Measurements from ENCODE around the gene ATG5.
"Not testable (repeated sequence)": the region's sequence is repeated elsewhere in the genome, so short reads cannot be mapped to it uniquely, and the experiment has no call there.

ATG5 gene

GRCh38 chr6:106273087-106273486 lies 52.5 kb downstream of the ATG5 start:
- no peak for TF ChIP-seq EZH2phosphoT487 (IDR thresholded peaks at IDR 0.05; ENCODE audit: borderline replicate concordance)
- TF ChIP-seq CTCF (conservative IDR thresholded peaks at IDR 0.05; ENCODE audit: low read length): peak; percentile 37; the same call in 1 of the 2 replicates
- H3K4me1 ChIP-seq (ENCODE audit: insufficient read depth, low read length, poor library complexity, severe bottlenecking): peaks cover 5% of the 10 kb centered on the region
- no peaks in the 10 kb centered on the region for H3K9me2 ChIP-seq (replicated peaks; ENCODE audit: low read depth, low read length)
- peaks cover 5% of the 10 kb centered on the region for H3K36me3 ChIP-seq (ENCODE audit: insufficient read depth, low read length)
- H3K9me3 ChIP-seq (ENCODE audit: insufficient read depth, low read depth, low read length): no peaks in the 10 kb centered on the region
- H3K4me3 ChIP-seq (ENCODE audit: low read length, poor library complexity, severe bottlenecking): no peak overlapping the region
- peaks cover 13% of the 10 kb centered on the region for H4K20me1 ChIP-seq (ENCODE audit: insufficient read depth, low read length, poor library complexity, severe bottlenecking)
- H3F3A ChIP-seq (ENCODE audit: low read depth): no peaks in the 10 kb centered on the region
- no peak overlapping the region for H3K4me2 ChIP-seq (ENCODE audit: low read depth, low read length, poor library complexity, severe bottlenecking)
- H2AFZ ChIP-seq (ENCODE audit: low read length): no peak overlapping the region
- no peak overlapping the region for H3K9ac ChIP-seq (ENCODE audit: low read depth, low read length, poor library complexity, severe bottlenecking)
- no peaks in the 10 kb centered on the region for H3K27me3 ChIP-seq (ENCODE audit: insufficient read depth, low read length, poor library complexity, severe bottlenecking)
- peaks cover 44% of the 10 kb centered on the region for H3K79me2 ChIP-seq (ENCODE audit: insufficient read depth, low read length)

- Histone ChIP-seq H3F3A (ENCODE audit: low read depth) (no peaks in the 10 kb centered on the region), H3K9me2 (replicated peaks; ENCODE audit: low read depth, low read length) (no peaks in the 10 kb centered on the region), H2AFZ (ENCODE audit: low read length) (no peak overlapping the region), H3K79me2 (ENCODE audit: insufficient read depth, low read length) (peaks cover 48% of the 10 kb centered on the region), H4K20me1 (ENCODE audit: insufficient read depth, low read length, poor library complexity, severe bottlenecking) (peaks cover 13% of the 10 kb centered on the region), H3K9ac (ENCODE audit: low read depth, low read length, poor library complexity, severe bottlenecking) (no peak overlapping the region), H3K36me3 (ENCODE audit: insufficient read depth, low read length) (peaks cover 5% of the 10 kb centered on the region), H3K27me3 (ENCODE audit: insufficient read depth, low read length, poor library complexity, severe bottlenecking) (no peaks in the 10 kb centered on the region), H3K4me1 (ENCODE audit: insufficient read depth, low read length, poor library complexity, severe bottlenecking) (peaks cover 5% of the 10 kb centered on the region), H3K4me2 (ENCODE audit: low read depth, low read length, poor library complexity, severe bottlenecking) (no peak overlapping the region), H3K4me3 (ENCODE audit: low read length, poor library complexity, severe bottlenecking) (no peak overlapping the region), H3K9me3 (ENCODE audit: insufficient read depth, low read depth, low read length) (no peaks in the 10 kb centered on the region)
- TF ChIP-seq CTCF (conservative IDR thresholded peaks at IDR 0.05; ENCODE audit: low read length) (no peak), EZH2phosphoT487 (IDR thresholded peaks at IDR 0.05; ENCODE audit: borderline replicate concordance) (no peak)
These were observed 53.3 kb downstream of the ATG5 start for GRCh38 chr6:106272287-106272686.

GRCh38 chr6:106270414-106270813 lies 55.1 kb downstream of the ATG5 start:
- Histone ChIP-seq H3K4me2 (ENCODE audit: low read depth, low read length, poor library complexity, severe bottlenecking) (no peak overlapping the region), H3K79me2 (ENCODE audit: insufficient read depth, low read length) (peaks cover 65% of the 10 kb centered on the region), H3K4me3 (ENCODE audit: low read length, poor library complexity, severe bottlenecking) (no peak overlapping the region), H4K20me1 (ENCODE audit: insufficient read depth, low read length, poor library complexity, severe bottlenecking) (peaks cover 13% of the 10 kb centered on the region), H3K9me2 (replicated peaks; ENCODE audit: low read depth, low read length) (no peaks in the 10 kb centered on the region), H3K4me1 (ENCODE audit: insufficient read depth, low read length, poor library complexity, severe bottlenecking) (no peaks in the 10 kb centered on the region), H3K9ac (ENCODE audit: low read depth, low read length, poor library complexity, severe bottlenecking) (no peak overlapping the region), H3K27me3 (ENCODE audit: insufficient read depth, low read length, poor library complexity, severe bottlenecking) (no peaks in the 10 kb centered on the region), H3K9me3 (ENCODE audit: insufficient read depth, low read depth, low read length) (0 out of 2 replicates have a peak, but pooled peaks cover 2% of the 10 kb centered on the region), H2AFZ (ENCODE audit: low read length) (no peak overlapping the region), H3K36me3 (ENCODE audit: insufficient read depth, low read length) (peaks cover 5% of the 10 kb centered on the region), H3F3A (ENCODE audit: low read depth) (no peaks in the 10 kb centered on the region)
- no peak for TF ChIP-seq CTCF (conservative IDR thresholded peaks at IDR 0.05; ENCODE audit: low read length)
- no peak for TF ChIP-seq EZH2phosphoT487 (IDR thresholded peaks at IDR 0.05; ENCODE audit: borderline replicate concordance)

- H4K20me1 ChIP-seq (ENCODE audit: insufficient read depth, low read length, poor library complexity, severe bottlenecking); H3K9me2 ChIP-seq (replicated peaks; ENCODE audit: low read depth, low read length); H3K4me3 ChIP-seq (ENCODE audit: low read length, poor library complexity, severe bottlenecking); H3K9me3 ChIP-seq (ENCODE audit: insufficient read depth, low read depth, low read length); H3K4me2 ChIP-seq (ENCODE audit: low read depth, low read length, poor library complexity, severe bottlenecking); H3K9ac ChIP-seq (ENCODE audit: low read depth, low read length, poor library complexity, severe bottlenecking); H3K27me3 ChIP-seq (ENCODE audit: insufficient read depth, low read length, poor library complexity, severe bottlenecking); H3K4me1 ChIP-seq (ENCODE audit: insufficient read depth, low read length, poor library complexity, severe bottlenecking); H3F3A ChIP-seq (ENCODE audit: low read depth); H2AFZ ChIP-seq (ENCODE audit: low read length); H3K36me3 ChIP-seq (ENCODE audit: insufficient read depth, low read length): not testable (repeated sequence)
- H3K79me2 ChIP-seq (ENCODE audit: insufficient read depth, low read length): peaks cover 64% of the 10 kb centered on the region
These were observed 56.2 kb downstream of the ATG5 start for GRCh38 chr6:106269268-106269919.

- H3K4me1 ChIP-seq (ENCODE audit: insufficient read depth, low read length, poor library complexity, severe bottlenecking); H4K20me1 ChIP-seq (ENCODE audit: insufficient read depth, low read length, poor library complexity, severe bottlenecking); H3K9me2 ChIP-seq (replicated peaks; ENCODE audit: low read depth, low read length); H3K4me2 ChIP-seq (ENCODE audit: low read depth, low read length, poor library complexity, severe bottlenecking); H3K9ac ChIP-seq (ENCODE audit: low read depth, low read length, poor library complexity, severe bottlenecking); H3K9me3 ChIP-seq (ENCODE audit: insufficient read depth, low read depth, low read length); H3K36me3 ChIP-seq (ENCODE audit: insufficient read depth, low read length); H2AFZ ChIP-seq (ENCODE audit: low read length); H3K27me3 ChIP-seq (ENCODE audit: insufficient read depth, low read length, poor library complexity, severe bottlenecking); H3F3A ChIP-seq (ENCODE audit: low read depth); H3K4me3 ChIP-seq (ENCODE audit: low read length, poor library complexity, severe bottlenecking): not testable (repeated sequence)
- peaks cover 63% of the 10 kb centered on the region for H3K79me2 ChIP-seq (ENCODE audit: insufficient read depth, low read length)
These were observed 57.1 kb downstream of the ATG5 start for GRCh38 chr6:106268500-106268899.

All from Loucy (cell line).